Activated T-cell treated with anti-CD3 and anti-CD28 coated beads for 48 hours (primary cell): ENCODE results near the gene REC8.

Experiments
- DNase-seq: peaks from one replicate; pipeline ENCODE4 v3.0.0-alpha.2; 2020; ENCODE audit warnings: low read depth

Gene REC8

GRCh38 chr14:24138396-24139271 lies 33.2 kb upstream of the REC8 start:
- DNase-seq = no peak

GRCh38 chr14:24139272-24139934 lies 32.5 kb upstream of the REC8 start:
- no peak for DNase-seq

DNA sequence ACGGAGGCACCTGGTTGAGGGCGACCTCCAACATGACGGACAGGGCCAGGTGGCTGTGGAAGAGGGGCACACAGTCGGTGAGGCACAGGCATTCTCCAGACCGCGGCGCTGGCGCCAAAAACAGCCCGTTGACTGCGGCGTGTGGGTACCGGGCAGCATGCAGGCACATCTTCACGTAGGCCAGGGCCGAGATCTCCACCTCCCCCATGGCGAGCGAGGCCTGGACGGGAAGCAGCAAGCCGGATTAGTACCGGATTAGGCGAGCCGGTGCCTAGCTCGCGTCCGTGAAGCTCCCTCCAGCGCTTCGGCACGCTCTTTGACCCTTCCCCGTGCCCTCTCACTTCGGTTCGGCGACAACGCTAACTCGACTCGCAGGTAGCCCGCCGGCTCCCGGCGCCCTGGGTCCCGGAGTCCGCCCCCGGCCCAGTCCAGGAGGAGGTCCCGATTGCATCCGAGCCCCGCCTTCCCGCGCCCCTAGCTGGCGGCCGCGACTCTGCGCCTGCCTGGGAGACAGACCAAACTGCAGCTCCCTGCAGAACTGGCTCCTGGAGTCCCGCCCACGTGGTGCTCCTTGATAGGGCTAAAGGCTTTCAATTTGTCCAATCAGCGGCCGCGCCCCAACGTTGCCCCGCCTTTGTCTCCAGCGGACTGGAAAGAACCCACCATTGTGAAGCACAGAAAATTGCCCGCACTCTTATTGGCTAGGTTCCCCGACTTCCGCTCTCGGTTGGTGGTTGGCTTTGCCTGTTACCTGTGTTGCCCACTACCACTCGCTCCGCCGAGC lies 30.6 kb upstream of the REC8 start, which contains the start of gene EMC9:
EMC9 (minus strand) TSS at position 495 of the 784 bp plus-strand sequence; CDS start at position 208, 287 bp downstream.
- peak; percentile 99 for DNase-seq

DNA sequence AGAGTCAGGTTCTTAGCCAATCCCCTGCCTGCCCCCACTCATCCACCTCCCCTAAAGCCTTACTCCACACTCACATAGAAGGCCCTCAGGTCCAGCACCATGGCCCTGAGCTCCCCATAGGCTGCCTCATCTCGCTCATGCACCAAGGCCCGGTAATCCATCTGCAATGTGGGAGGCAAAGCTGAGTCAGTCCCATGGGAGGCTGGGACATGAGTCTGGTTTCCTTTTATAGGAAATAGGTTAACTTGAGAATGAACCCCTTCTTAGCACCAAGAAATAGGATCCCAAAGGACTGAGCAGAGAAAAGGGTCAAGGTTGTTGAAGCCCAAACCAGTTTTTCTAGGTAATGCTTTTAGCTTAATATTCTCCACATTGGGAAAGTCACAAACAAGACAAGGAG lies 28.4 kb upstream of the REC8 start:
- no peak for DNase-seq

GRCh38 chr14:24144451-24144850 lies 27.4 kb upstream of the REC8 start:
- no peak for DNase-seq

DNA sequence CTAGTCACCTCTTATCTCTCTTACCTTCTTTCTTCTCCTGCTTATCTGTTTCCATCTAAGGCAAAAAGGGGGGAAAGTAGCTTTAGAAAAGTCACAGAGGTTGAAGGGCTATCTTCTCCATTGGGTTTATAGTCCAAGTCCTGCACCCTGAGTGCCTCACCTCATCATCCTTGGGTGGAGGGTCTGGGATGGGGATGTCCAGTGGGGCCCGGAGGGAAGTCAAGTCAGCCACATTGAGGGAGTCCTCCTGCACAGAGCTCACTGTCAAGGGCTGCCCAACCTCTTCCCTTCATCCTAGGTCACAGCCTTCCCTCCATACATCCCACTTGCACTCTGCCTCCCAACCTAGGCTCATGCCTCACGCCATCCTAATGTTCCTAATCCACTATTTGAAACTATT lies 26.7 kb upstream of the REC8 start:
- DNase-seq = no peak

DNA sequence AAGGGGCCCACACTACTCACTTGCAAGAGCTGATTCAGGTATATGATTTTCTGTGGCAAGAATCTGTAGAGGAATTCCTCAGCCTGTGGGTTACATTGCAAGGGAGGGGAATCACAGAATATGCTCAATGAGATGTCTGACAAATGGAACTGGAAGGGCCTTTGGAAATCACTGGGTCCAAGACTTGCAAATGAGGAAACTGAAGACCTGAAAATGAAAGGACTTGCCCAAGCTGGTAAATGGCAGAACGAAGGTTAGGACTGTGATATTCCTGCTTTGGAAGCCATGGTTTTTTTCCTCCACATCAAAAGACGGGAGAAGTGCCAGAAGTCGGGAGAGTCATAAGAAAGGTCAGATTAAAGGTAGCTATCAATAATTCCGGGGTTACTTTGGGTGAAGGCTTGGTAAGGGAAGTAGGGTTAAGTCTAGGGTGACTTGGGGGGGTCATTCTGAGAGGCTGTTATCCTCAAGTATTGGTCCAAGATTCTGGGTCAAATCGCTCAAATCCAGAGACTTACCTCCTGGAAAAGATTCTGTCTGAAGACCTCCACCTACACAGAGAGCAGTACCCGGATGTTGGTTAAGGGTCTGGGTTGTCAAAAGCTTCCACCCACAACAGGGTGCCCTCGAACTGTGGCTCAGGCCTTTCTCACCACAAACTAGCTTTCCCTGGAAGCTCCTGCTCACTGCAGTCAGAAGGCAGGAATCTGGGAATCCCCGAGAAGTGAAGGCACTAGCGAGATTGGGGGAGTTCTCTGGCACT lies 26.0 kb upstream of the REC8 start:
- no peak for DNase-seq

DNA sequence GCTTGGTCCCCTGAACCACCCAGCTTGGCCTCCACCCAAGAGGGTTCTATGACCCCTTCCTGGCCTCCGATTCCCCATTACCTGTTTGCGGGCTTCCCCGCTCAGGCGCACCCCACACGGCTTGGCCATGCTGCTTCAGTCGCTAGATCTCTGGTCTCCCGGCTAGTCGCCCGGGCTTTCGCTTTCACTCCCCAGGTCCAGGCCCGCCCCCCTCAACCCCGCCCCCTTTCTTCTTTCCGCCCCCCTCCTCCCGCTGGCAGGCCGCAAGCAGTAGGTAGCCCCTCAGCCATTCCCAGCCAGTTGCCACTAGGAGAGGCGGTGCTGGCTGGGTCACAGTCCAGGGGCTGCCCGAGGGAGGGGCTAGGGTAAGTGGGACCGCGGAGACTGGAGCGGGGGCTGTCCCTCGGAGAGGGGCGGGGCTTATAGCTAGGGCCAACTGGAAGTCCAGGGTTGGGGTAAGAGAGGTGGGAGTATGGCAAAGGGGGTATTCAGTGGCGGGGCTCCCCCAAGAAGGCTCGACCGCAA lies 25.4 kb upstream of the REC8 start, which contains the start of gene PSME2:
PSME2 (minus strand) TSS at position 158 of the 525 bp plus-strand sequence; CDS start at position 129, 29 bp downstream.
- DNase-seq = peak; percentile 89

- peak; percentile 97 for DNase-seq
Measured at GRCh38 chr14:24146978-24147760, 24.7 kb upstream of the REC8 start, which contains the start of gene RNF31. RNF31 (plus strand) TSS chr14:24147498; CDS start chr14:24147699, 201 bp downstream.

GRCh38 chr14:24147761-24148428 lies 24.0 kb upstream of the REC8 start:
- no peak for DNase-seq

DNA sequence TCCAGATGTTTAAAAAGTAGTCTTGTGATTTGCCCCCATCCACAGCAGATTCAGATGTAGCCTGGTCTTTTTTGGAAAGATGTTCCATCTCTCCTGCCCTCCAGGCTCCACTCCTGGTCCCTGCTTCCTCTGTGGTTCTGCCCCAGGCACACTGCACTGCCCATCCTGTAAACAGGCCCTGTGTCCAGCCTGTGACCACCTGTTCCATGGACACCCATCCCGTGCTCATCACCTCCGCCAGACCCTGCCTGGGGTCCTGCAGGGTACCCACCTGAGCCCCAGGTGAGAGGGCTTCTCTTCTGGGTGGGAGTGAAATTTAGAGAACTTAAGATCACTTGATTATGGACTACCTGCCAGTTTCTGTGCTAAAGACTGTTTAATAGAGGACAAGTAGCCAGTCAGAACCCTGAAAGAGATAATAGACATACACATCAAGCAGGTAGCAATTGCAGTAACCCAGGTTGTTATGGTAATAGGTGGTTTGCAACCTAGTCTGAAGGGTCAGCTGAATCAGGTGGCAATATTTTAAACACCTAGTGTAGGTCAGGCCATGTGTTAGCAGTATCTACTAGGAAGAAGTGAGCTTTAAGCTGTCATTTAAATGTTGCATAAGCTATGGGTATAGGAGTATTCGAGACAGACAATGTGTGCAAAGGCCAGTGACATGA lies 22.4 kb upstream of the REC8 start:
- no peak for DNase-seq

- DNase-seq = no peak
Measured at GRCh38 chr14:24150061-24150460, 21.8 kb upstream of the REC8 start.

GRCh38 chr14:24150567-24150966 lies 21.3 kb upstream of the REC8 start:
- no peak for DNase-seq

GRCh38 chr14:24150993-24151392 lies 20.9 kb upstream of the REC8 start:
- no peak for DNase-seq

DNA sequence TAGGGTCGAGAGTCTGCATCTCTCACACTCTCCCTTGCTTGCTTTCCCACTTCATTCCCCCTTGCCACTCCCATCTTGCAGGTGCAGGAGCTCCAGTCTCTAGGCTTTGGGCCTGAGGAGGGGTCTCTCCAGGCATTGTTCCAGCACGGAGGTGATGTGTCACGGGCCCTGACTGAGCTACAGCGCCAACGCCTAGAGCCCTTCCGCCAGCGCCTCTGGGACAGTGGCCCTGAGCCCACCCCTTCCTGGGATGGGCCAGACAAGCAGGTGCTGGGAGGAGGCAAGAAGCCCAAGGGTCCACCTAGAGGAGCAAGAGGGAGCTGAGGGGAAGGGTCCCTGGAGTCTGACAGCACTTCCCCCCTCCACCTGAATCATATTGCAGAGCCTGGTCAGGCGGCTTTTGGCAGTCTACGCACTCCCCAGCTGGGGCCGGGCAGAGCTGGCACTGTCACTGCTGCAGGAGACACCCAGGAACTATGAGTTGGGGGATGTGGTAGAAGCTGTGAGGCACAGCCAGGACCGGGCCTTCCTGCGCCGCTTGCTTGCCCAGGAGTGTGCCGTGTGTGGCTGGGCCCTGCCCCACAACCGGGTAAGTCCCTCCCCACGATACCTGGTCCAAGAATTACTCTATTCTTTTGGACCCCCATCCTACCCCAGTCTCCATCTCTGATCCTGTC lies 20.3 kb upstream of the REC8 start:
- no peak for DNase-seq

- DNase-seq = no peak
Measured at GRCh38 chr14:24155100-24155499, 16.8 kb upstream of the REC8 start.

GRCh38 chr14:24156840-24157239 lies 15.0 kb upstream of the REC8 start:
- no peak for DNase-seq

DNA sequence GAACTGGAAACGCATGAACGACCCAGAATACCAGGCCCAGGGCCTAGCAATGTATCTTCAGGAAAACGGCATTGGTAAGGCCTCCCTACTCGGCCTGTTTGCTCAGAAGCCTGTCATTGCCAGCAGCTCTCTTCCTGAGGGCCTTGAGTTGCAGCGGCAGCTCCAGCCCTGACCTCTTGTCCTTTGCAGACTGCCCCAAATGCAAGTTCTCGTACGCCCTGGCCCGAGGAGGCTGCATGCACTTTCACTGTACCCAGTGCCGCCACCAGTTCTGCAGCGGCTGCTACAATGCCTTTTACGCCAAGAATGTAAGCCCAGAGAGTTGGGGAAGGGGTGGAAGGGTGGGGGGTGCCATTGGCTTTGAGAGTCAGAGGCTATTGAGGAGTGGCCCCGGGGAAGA lies 14.5 kb upstream of the REC8 start:
- DNase-seq = no peak
